OCI-LY7 (cell line): ENCODE measurements around the gene HMBS.

Experiments
- EZH2phosphoT487 ChIP-seq: fragments of 200-600 bp; sonication (generic); IDR thresholded peaks from 2 replicates; pipeline ENCODE4 v1.6.1; 2018; ENCODE audit warnings: low read depth, borderline replicate concordance, mild to moderate bottlenecking, mixed run types, antibody characterized with exemption, low read length, moderate library complexity, mixed read lengths
- TF ChIP-seq, protein P1 (sequence below): fragments of 200-600 bp; sonication (generic); conservative IDR thresholded peaks from 2 replicates; pipeline ENCODE4 v1.5.1; 2014; ENCODE audit warnings: mild to moderate bottlenecking, antibody characterized with exemption, low read length, moderate library complexity, mixed read lengths

DNA sequence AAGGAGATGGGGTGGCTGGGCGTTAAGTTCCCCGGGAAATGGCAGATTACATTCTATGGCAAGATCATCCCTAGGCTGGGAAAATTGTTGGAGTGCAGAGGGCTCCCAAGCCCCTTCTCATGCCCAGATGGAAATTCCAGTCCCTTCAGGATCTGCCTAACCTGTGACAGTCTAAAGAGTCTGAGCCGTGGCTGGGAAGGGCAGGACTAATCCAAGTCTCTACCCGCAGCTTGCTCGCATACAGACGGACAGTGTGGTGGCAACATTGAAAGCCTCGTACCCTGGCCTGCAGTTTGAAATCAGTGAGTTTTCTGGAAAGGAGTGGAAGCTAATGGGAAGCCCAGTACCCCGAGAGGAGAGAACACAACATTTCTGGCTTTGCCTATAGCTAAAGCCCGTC, 3.7 kb downstream of the HMBS start:
- TF ChIP-seq, protein P1, sequence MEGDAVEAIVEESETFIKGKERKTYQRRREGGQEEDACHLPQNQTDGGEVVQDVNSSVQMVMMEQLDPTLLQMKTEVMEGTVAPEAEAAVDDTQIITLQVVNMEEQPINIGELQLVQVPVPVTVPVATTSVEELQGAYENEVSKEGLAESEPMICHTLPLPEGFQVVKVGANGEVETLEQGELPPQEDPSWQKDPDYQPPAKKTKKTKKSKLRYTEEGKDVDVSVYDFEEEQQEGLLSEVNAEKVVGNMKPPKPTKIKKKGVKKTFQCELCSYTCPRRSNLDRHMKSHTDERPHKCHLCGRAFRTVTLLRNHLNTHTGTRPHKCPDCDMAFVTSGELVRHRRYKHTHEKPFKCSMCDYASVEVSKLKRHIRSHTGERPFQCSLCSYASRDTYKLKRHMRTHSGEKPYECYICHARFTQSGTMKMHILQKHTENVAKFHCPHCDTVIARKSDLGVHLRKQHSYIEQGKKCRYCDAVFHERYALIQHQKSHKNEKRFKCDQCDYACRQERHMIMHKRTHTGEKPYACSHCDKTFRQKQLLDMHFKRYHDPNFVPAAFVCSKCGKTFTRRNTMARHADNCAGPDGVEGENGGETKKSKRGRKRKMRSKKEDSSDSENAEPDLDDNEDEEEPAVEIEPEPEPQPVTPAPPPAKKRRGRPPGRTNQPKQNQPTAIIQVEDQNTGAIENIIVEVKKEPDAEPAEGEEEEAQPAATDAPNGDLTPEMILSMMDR: no peak
- no peak for TF ChIP-seq EZH2phosphoT487
